Thyroid gland (tissue), 4 donors: ENCODE data around the gene TAPBP. TPM values are rescaled to one million over a fixed set of nuclear protein-coding genes. Genes with fewer than 3 reads are reported as not detected.
A peak's percentile ranks its signal among the peaks of the same experiment; 100 is the strongest.

Experiments used
- DNase-seq, 2 donors: peaks; one replicate each; pipeline ENCODE4 v3.0.0-alpha.2; 2019
- H3K27ac ChIP-seq, 3 donors: fragments of 200-600 bp; sonication (generic); 1 replicate in 2 of 3; 2 replicates in 1 of 3; pipeline ENCODE4 v1.5.1; 2016 to 2019; ENCODE audit warnings: mild to moderate bottlenecking in 1 of 3, moderate library complexity in 1 of 3
- H3K27me3 ChIP-seq: fragments of 200-600 bp; sonication (generic); one replicate; pipeline ENCODE4 v1.5.1; 2019
- H3K36me3 ChIP-seq, 2 donors: fragments of 200-600 bp; sonication (generic); one replicate each; pipeline ENCODE4 v1.5.1; 2016 to 2019
- H3K4me1 ChIP-seq, 2 donors: fragments of 200-600 bp; sonication (generic); one replicate each; pipeline ENCODE4 v1.5.1; 2017 to 2019
- H3K4me3 ChIP-seq, 3 donors: fragments of 200-600 bp; sonication (generic); replicated peaks in 1 of 3; 1 replicate in 2 of 3; 2 replicates in 1 of 3; pipeline ENCODE4 v1.5.1; 2016; ENCODE audit warnings: mild to moderate bottlenecking in 1 of 3
- H3K9me3 ChIP-seq: fragments of 200-600 bp; sonication (generic); one replicate; pipeline ENCODE4 v1.5.1; 2017
- POLR2A ChIP-seq, 2 donors: fragments of 450-650 bp; IDR thresholded peaks; one replicate each; pipeline ENCODE4 v1.6.1; 2017; ENCODE audit warnings: antibody characterized with exemption in 2 of 2, mild to moderate bottlenecking in 2 of 2, moderate library complexity in 1 of 2
- WGBS, 2 donors: methylation state at CpG; one replicate each; pipeline ENCODE4 v1.1.5; 2017; 5-methylcytosine and 5-hydroxymethylcytosine counted together
- intact Hi-C: fragments of 100-400 bp; cut with DNase I; formaldehyde crosslinking; loops from one replicate; pipeline ENCODE4 v1.15.1; 2023
- total RNA-seq, 4 donors: library from RNA; depleted of rRNA; stranded (reverse); fragments of >200 nt; gene quantifications; one replicate each; pipeline ENCODE4 v1.2.3, GENCODE V29; 2016
- TF ChIP-seq, protein P1 (sequence below), 6 experiments: fragments of 200-600 bp in 3 of 6; fragments of 450-650 bp in 3 of 6; sonication (generic) in 3 of 6; IDR thresholded peaks; one replicate each; pipeline ENCODE4 v1.5.1; 2016 to 2019; ENCODE audit warnings: antibody characterized with exemption in 6 of 6, mild to moderate bottlenecking in 2 of 6, inconsistent platforms in 1 of 6, moderate library complexity in 1 of 6

Gene TAPBP
- total RNA-seq, 4 donors from 2014 or later = 86.4 to 151 (median 132) TPM

DNA sequence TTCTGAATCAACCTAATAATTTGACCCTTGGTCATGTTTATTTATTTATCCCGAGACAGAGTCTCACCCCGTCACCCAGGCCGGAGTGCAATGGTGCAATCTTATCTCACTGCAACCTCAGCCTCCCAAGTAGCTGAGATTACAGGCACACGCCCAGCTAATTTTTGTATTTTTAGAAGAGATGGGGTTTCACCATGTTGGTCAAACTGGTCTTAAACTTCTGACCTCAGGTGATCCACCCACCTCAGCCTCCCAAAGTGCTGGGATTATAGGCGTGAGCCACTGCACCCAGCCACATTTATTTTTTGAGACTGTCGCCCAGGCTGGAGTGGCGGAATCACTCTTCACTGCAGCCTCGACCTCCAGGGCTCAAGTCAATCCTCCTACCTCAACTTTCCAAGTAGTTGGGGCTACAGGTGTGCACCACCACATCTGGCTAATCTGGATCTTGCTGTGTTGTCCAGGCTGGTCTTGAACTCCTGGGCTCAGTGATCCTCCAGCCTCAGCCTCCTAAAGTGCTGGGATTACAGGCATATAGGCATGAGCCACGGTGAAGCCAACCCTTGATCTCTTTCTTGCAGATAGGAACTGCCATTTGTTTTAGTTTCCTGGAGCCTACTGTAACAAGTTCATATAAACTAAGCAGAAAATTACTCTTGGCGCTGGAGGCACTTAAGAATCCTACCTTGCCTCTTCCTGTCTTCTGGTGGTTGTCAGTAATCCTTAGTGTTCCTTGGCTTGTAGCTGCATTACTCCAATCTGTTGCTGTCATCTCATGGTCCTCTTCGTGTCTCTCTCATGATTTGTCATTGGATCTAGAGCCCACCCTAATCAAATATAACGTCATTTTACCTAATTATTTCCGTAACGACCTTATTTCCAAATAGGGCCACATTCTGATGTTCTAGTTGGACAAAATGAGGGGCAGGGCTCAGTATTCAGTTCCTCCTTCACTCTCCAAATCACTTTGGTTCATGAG lies 39.7 kb downstream of the TAPBP start:
- no peak overlapping the region for H3K4me3 ChIP-seq

DNA sequence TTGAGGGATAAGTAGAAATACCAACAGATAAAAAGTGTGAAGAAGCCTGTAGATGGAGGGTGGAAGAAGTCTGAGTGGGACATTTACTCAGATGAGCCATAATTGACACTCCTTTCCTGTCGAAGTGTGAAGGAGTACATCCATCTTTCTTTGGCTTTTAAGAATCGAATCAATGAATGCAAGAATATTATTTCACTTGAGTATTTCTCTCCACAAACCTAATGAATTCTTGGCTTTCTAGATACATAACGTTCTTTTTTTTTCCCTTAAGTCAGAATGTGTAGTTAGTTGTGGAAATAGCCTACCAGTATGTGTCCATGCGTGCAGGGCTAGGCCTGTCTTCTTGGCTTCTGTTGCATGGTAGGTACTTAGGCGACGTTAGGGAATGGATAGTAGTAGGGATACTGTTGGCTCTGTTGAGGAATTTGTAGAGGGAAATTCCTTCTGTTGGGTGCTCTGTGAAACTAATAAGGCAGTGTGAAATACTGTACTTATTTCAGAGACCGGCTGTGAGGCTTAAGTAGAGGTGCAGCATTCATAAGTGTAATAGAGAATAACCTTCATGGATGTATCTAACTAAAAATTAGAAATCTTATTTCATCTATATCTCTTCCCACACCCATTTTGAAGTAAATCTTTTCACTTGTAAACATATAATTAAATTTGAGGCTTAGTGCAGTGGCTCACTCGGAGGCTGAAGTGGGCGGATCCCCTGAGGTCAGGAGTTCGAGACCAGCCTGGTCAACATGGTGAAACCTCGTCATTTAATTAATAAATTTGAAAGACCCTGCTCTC lies 40.6 kb downstream of the TAPBP start:
- Histone ChIP-seq H3K36me3 (peaks cover 24 to 32% of the 10 kb centered on the region in 2 donors), H3K4me1 (peaks cover 28 to 56% of the 10 kb centered on the region in 2 donors), H3K4me3 (no peak overlapping the region), H3K9me3 (no peaks in the 10 kb centered on the region), H3K27ac (no peak overlapping the region), H3K27me3 (no peaks in the 10 kb centered on the region)
- TF ChIP-seq POLR2A (IDR thresholded peaks at IDR 0.05) = no peak
- TF ChIP-seq, protein P1, sequence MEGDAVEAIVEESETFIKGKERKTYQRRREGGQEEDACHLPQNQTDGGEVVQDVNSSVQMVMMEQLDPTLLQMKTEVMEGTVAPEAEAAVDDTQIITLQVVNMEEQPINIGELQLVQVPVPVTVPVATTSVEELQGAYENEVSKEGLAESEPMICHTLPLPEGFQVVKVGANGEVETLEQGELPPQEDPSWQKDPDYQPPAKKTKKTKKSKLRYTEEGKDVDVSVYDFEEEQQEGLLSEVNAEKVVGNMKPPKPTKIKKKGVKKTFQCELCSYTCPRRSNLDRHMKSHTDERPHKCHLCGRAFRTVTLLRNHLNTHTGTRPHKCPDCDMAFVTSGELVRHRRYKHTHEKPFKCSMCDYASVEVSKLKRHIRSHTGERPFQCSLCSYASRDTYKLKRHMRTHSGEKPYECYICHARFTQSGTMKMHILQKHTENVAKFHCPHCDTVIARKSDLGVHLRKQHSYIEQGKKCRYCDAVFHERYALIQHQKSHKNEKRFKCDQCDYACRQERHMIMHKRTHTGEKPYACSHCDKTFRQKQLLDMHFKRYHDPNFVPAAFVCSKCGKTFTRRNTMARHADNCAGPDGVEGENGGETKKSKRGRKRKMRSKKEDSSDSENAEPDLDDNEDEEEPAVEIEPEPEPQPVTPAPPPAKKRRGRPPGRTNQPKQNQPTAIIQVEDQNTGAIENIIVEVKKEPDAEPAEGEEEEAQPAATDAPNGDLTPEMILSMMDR (IDR thresholded peaks at IDR 0.05) = no peak
- no peak for DNase-seq
- 72 to 76% methylated on average over 11 of the region's 11 CpGs for WGBS, 2 donors
- intact Hi-C loops = no loop called here

More for the DNA sequence above, 39.7 kb downstream of the TAPBP start:
- DNase-seq = no peak
- Histone ChIP-seq H3K4me1 (peaks cover 28 to 56% of the 10 kb centered on the region in 2 donors), H3K27ac (no peak overlapping the region), H3K27me3 (no peaks in the 10 kb centered on the region), H3K9me3 (no peaks in the 10 kb centered on the region), H3K36me3 (peaks cover 21 to 27% of the 10 kb centered on the region in 2 donors)
- TF ChIP-seq POLR2A (IDR thresholded peaks at IDR 0.05) = no peak
- TF ChIP-seq, protein P1 (IDR thresholded peaks at IDR 0.05) = no peak
- intact Hi-C loops = no loop called here
- WGBS, 2 donors = 77 to 85% methylated on average over 14 of the region's 14 CpGs

DNA sequence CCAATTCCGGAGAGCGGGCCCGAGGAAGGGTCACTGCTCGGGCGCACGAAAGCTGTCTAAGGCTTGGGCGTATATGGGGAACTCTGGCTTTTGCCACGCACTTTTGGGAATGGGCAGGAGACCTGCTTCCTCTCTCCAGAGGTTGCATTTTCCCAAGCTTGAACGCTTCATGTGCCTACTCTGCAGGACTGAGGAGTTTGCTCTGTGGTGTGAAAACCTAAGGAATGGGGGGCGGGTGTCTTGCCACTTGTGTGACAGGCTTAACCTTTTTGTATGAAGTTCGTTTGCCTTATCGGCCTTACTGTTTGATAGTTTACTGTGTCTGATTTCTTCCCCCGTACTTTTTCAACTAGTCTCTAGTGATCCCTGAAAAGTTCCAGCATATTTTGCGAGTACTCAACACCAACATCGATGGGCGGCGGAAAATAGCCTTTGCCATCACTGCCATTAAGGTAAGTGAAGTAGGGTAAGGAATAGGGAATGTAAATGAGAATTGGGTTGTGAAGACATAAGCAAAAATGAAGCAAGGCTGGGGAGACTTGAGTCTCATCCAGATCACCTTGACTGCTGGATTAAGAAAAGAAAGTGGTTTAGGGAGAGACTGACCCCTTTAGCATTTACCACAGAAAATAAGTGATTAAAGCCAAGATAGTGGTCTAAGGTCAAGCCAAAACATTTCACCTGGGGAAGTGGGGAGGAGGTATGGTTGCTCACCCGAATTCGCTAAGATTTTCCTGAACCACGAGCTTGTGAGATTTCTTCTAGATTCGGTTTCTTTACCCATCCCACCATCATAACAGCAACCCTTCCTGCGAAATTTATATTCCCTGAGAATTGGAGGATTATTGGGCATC lies 41.4 kb downstream of the TAPBP start:
- Histone ChIP-seq H3K9me3 (no peaks in the 10 kb centered on the region), H3K4me3 (peak overlapping the region; percentile 28 to 84 (median 63)), H3K27me3 (no peaks in the 10 kb centered on the region), H3K36me3 (peaks cover 33 to 37% of the 10 kb centered on the region in 2 donors), H3K4me1 (peaks cover 25 to 48% of the 10 kb centered on the region in 2 donors), H3K27ac (peak overlapping the region; percentile 69 to 92 (median 86))
- TF ChIP-seq POLR2A (IDR thresholded peaks at IDR 0.05) = no peak
- TF ChIP-seq, protein P1 (IDR thresholded peaks at IDR 0.05) = no peak
- intact Hi-C loops = no loop called here
- WGBS, 2 donors = 11 to 17% methylated on average over 18 to 22 of the region's 22 CpGs
- DNase-seq = no peak

DNA sequence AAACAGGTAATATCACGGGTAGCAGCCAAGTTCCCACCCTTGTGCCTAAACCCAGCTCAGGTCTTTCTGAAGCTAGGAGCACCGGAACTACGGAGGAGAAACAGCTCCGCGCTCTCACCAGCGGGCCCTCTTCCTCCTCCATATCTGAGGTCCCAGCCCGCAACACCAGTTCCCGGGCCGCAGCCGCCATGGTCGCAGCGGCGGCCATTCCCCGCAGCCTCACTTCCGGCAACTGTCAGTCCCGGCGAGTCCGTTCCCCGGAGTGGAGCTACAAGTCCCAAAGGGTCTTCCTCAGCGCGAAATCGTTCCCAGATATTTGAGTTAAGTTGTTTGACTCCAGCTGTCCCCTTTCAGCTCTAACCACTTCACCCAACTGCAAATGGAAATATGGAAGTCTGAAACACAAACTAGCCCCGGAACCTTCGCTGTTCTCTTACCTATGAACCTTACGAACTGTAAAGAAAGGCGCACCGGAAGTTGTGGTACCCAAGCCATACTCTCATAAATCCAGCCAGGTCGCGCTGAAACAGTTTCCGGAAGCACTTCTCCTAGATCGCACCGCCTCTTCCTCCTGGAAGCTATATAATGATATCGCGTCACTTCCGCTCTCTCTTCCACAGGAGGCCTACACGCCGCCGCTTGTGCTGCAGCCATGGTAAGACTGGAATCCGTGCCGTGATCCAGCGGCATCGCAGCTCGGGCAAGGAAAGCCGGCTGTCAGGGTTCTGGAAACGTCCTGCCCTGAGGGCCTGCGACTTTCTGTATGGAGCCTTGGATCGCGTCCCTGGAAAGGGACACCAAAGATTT lies 42.2 kb downstream of the TAPBP start, which contains the start of the genes RPS18 and VPS52:
Gene RPS18, plus strand, starts transcription at position 608 of the 807 bp plus-strand sequence. Its CDS starts 45 bp downstream, at position 653.
Gene VPS52, minus strand, starts transcription at position 409 of the 807 bp plus-strand sequence. Its CDS starts 201 bp downstream, at position 208.
- TF ChIP-seq, protein P1 (IDR thresholded peaks at IDR 0.05) = peak in 1 of 6 experiments; percentile 2
- peak; percentile 89 to 97 for TF ChIP-seq POLR2A (IDR thresholded peaks at IDR 0.05)
- H3K9me3 ChIP-seq = no peaks in the 10 kb centered on the region
- peaks cover 41 to 45% of the 10 kb centered on the region in 2 donors for H3K36me3 ChIP-seq
- peak within 1 kb of the TSS; percentile 86 to 92 (median 90) for H3K27ac ChIP-seq
- 0% methylated on average over 12 to 32 of the region's 48 CpGs for WGBS, 2 donors
- no peaks in the 10 kb centered on the region for H3K27me3 ChIP-seq
- peak within 1 kb of the TSS; percentile 79 to 95 (median 84) for H3K4me3 ChIP-seq
- intact Hi-C loops = no loop called here
- H3K4me1 ChIP-seq = peaks cover 20 to 45% of the 10 kb centered on the region in 2 donors
- peak; percentile 92 to 94 for DNase-seq
